ENCODE measurements around the gene FOXD2. TPM values are rescaled to one million over a fixed set of nuclear protein-coding genes. Genes with fewer than 3 reads are reported as not detected.

FOXD2 gene
- polyA plus RNA-seq, 1 of the 3 experiments (the other 2 are of a cell fraction) = not detected

DNA sequence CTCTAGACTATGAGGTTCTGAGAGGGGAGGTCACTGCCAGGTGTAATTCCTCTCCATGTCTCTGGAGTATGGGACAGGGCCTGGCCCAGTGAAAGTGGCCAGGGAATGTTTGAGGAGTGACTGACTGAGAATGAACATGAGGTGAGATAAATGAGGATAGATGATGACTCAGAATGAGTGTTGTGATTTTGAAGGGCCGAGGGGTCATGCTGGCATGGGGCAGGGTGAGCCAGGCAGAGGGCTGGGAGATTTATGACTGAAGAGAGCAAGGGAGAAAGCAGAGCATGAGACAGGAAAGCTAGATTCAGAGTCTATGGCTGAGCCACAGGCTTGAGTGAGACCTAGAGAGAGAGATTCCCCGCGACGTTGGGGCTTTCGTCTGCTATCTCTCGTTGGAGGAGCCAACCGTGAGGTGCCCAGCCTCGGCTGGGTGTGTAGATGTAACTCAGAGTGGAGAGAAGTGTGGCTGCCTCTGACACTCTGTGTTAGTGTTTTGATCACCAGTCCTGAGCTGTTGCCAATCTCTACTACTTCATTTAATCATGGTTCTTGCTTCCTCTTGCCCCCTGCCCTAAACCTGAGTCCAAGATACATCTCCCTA is 50.1 kb downstream of the FOXD2 start:
- Histone ChIP-seq H3K4me3 (ENCODE audit: low read depth in 2 of 2, low read length in 1 of 2) (no peak overlapping the region), H3K36me3 (replicated peaks in 1 of 2; ENCODE audit: control insufficient read depth in 1 of 2, insufficient read depth in 2 of 2, low read length in 1 of 2) (no peaks in the 10 kb centered on the region), H4K20me1 (ENCODE audit: insufficient read depth) (no peaks in the 10 kb centered on the region), H3K4me2 (no peak overlapping the region), H2AFZ (ENCODE audit: low read depth) (no peak overlapping the region), H3K79me2 (ENCODE audit: insufficient read depth) (no peaks in the 10 kb centered on the region), H3K4me1 (ENCODE audit: control insufficient read depth in 1 of 2, insufficient read depth in 2 of 2, low read depth in 1 of 2, low read length in 1 of 2) (no peaks in the 10 kb centered on the region), H3K9me3 (no peaks in the 10 kb centered on the region), H3K9me2 (no peaks in the 10 kb centered on the region), H3F3A (replicated peaks; ENCODE audit: insufficient read depth) (no peaks in the 10 kb centered on the region), H3K9ac (no peak overlapping the region), H3K27ac (ENCODE audit: low read depth in 2 of 2, low read length in 1 of 2) (no peak overlapping the region), H3K27me3 (ENCODE audit: insufficient read depth) (no peaks in the 10 kb centered on the region; the same call in 1 of the 2 replicates)
- ChIA-PET CTCF (interaction anchor here (0.9 kb wide), 1 partner anchor 224 kb away, joined by 3 read pairs; no protein-coding TSS in a partner anchor), POLR2A (no interaction called here)
- no peak for DNase-seq
- no peak for TF ChIP-seq ELF1 (IDR thresholded peaks at IDR 0.05)
- TF ChIP-seq EP300 (IDR thresholded peaks at IDR 0.05; ENCODE audit: borderline replicate concordance in 1 of 2, low read depth in 1 of 2, low read length in 1 of 2) = no peak
- TF ChIP-seq, protein P1, sequence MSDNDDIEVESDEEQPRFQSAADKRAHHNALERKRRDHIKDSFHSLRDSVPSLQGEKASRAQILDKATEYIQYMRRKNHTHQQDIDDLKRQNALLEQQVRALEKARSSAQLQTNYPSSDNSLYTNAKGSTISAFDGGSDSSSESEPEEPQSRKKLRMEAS (IDR thresholded peaks at IDR 0.05; ENCODE audit: low read depth) = no peak
- TF ChIP-seq SIN3A (IDR thresholded peaks at IDR 0.05; ENCODE audit: borderline replicate concordance, low read depth, low read length) = no peak
- 55% methylated on average over 8 of the region's 8 CpGs for WGBS (ENCODE audit: low lambda C conversion rate)

Other genes starting within 250 kb of the FOXD2 start
- gene PDZK1IP1, start 248.0 kb upstream of the FOXD2 start, polyA plus RNA-seq (2012; rRNA removed) = not detected in 2 replicates
- gene TAL1, start 205.8 kb upstream of the FOXD2 start, polyA plus RNA-seq (2012; rRNA removed) = not detected in 2 replicates
- 4.9 and 5.8 TPM in 2 replicates for gene STIL, start 123.9 kb upstream of the FOXD2 start, polyA plus RNA-seq (2012; rRNA removed)
- 17.5 and 25.1 TPM in 2 replicates for gene CMPK1, start 104.3 kb upstream of the FOXD2 start, polyA plus RNA-seq (2012; rRNA removed)
- not detected in 2 replicates for gene FOXE3, start 21.8 kb upstream of the FOXD2 start, polyA plus RNA-seq (2012; rRNA removed)